GM23338 (cell line): ENCODE measurements around the gene AADAT.

Experiments
- CREB1 ChIP-seq: fragments of 250-450 bp; sonication (Bioruptor Pico); IDR thresholded peaks from 2 replicates; pipeline ENCODE4 v1.5.0; 2020; ENCODE audit warnings: low read depth, mild to moderate bottlenecking, moderate library complexity
- EZH2 ChIP-seq: fragments of 200-600 bp; sonication (generic); IDR thresholded peaks from one replicate; pipeline ENCODE4 v1.8.0; 2017; ENCODE audit warnings: antibody characterized with exemption, mild to moderate bottlenecking, low read depth; ENCODE audit not compliant: unreplicated experiment
- JUNB ChIP-seq: IDR thresholded peaks from one replicate; pipeline ENCODE4 v1.6.1; 2016; ENCODE audit warnings: antibody characterized with exemption; ENCODE audit not compliant: unreplicated experiment
- POLR2AphosphoS5 ChIP-seq: IDR thresholded peaks from 2 replicates; pipeline ENCODE4 v1.6.1; 2016; ENCODE audit warnings: antibody characterized with exemption, low read depth
- REST ChIP-seq: IDR thresholded peaks from one replicate; pipeline ENCODE4 v1.6.1; 2018; ENCODE audit warnings: antibody characterized with exemption; ENCODE audit not compliant: unreplicated experiment
- ZNF114 ChIP-seq: fragments of 250-450 bp; sonication (Bioruptor Pico); IDR thresholded peaks from 2 replicates; pipeline ENCODE4 v1.5.0; 2020; ENCODE audit warnings: mild to moderate bottlenecking, moderate library complexity
- ZNF331 ChIP-seq: fragments of 250-450 bp; sonication (Bioruptor Pico); IDR thresholded peaks from 2 replicates; pipeline ENCODE4 v1.5.0; 2020; ENCODE audit warnings: low read depth, mild to moderate bottlenecking, moderate library complexity
- TF ChIP-seq, protein P1 (sequence below), 2 experiments: fragments of 200-600 bp in 1 of 2; sonication (generic) in 1 of 2; conservative IDR thresholded peaks; 2 replicates each; pipeline versions ENCODE4 v1.5.1 to v1.6.1; 2016 to 2017; ENCODE audit warnings: antibody characterized with exemption in 2 of 2, low read depth in 2 of 2, mild to moderate bottlenecking in 2 of 2, moderate library complexity in 1 of 2

DNA sequence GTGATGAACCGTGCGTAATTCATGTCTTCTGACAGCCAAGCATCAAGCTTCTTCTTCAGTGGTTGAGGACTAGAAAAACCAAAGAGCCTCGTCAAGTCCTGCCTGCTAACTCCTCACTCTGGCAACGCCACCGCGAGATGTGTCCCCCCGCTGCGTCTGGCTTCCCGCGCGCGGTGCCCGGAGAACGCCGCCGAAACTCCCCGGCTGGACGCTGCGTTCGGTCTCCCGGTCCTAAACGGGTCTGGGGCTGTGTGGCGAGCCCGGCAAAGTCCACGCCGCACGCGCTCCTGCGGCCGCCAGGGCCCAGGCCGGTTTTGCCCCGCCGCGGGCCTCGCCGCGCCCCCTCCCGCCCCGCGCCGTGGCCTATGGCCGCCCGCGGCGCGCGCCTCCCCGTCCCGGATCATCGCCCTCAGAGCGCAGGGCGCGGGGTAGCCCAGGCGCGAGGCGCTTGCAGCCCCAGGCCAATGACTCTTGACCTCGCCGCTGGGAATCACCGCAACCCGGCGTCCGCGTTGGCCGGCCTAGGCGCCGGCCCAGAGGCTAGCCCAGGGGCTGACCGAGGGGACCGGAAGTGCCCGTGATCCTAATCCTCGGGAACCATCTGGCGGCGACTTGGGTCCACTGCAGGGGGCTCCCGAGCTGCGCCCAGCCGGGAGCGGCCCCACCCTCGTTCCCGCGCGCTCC is at the start of gene AADAT:
- TF ChIP-seq POLR2AphosphoS5 = no peak
- no peak for TF ChIP-seq EZH2
- TF ChIP-seq, protein P1, sequence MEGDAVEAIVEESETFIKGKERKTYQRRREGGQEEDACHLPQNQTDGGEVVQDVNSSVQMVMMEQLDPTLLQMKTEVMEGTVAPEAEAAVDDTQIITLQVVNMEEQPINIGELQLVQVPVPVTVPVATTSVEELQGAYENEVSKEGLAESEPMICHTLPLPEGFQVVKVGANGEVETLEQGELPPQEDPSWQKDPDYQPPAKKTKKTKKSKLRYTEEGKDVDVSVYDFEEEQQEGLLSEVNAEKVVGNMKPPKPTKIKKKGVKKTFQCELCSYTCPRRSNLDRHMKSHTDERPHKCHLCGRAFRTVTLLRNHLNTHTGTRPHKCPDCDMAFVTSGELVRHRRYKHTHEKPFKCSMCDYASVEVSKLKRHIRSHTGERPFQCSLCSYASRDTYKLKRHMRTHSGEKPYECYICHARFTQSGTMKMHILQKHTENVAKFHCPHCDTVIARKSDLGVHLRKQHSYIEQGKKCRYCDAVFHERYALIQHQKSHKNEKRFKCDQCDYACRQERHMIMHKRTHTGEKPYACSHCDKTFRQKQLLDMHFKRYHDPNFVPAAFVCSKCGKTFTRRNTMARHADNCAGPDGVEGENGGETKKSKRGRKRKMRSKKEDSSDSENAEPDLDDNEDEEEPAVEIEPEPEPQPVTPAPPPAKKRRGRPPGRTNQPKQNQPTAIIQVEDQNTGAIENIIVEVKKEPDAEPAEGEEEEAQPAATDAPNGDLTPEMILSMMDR (conservative IDR thresholded peaks at IDR 0.05; ENCODE audit: low read depth in 2 of 2) = peak; percentile 56 to 81
- no peak for TF ChIP-seq JUNB
- TF ChIP-seq CREB1 = 0 out of 2 replicates have a peak, but pooled peaks have one; percentile 29
- no peak for TF ChIP-seq REST
- TF ChIP-seq ZNF114 (CRISPR knock-in tag) = no peak
- no peak for TF ChIP-seq ZNF331 (CRISPR knock-in tag)
